Right renal pelvis (tissue), 4 donors: ENCODE results near the gene MYH13. TPM values are rescaled to one million over a fixed set of nuclear protein-coding genes. Genes with fewer than 3 reads are reported as not detected.
A peak's percentile ranks its signal among the peaks of the same experiment; 100 is the strongest.
"Not testable (repeated sequence)": the region's sequence is repeated elsewhere in the genome, so short reads cannot be mapped to it uniquely, and the experiment has no call there.

Source experiments
- DNase-seq, 4 donors: peaks; one replicate each; pipeline ENCODE4 v3.0.0-alpha.2; 2013; ENCODE audit warnings: low read depth in 4 of 4, low spot score in 3 of 4, missing footprints in 1 of 4
- polyA plus RNA-seq, 4 donors: library from polyadenylated mRNA; unstranded; fragments of 120-200 nt; gene quantifications; one replicate each; pipeline ENCODE4 v1.2.1, GENCODE V29; 2013; ENCODE audit not compliant: insufficient read length in 4 of 4

The MYH13 gene
- polyA plus RNA-seq, 4 donors, result 0.17 to 0.25 (median 0.20) TPM

DNA sequence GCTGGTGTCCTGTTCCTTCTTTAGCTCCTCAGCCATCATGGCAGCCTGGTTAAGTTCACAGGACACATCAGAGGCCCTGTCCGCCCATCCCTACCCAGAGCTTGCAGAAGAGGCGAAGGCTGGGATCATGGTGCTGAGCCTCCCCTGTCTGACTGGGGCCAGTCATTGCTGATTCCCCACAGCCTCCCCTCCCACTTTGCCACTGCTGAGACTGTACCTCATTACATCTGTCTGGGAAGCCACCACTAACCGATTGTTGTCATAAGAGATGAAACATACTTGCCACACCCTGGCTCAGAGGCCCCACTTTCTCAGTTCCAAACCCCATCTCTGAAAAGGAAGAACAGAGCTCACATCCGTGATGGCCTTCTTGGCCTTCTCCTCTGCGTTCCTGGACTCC is 66.2 kb downstream of the MYH13 start:
- no peak for DNase-seq

DNA sequence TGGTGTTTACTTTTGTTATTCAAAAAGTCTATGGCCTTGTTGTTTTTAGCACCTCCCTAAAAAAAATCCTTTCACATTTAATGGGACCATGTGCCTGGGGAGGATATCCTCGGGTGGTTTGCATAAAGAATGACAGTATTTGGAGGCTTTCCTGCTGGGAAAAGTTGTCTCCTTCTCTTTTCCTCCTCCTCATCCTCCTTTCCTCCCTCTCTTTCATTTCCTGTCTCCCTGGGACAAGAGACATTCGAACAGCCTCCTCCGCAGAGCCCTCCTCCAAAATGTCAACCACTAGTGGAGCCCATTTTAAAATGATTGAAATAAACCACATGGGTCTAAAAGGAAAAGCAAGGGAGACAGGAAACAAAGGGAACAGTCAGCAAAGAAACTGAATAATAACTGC is 67.4 kb downstream of the MYH13 start:
- peak in 3 of 4 donors; percentile 48 to 60 (median 50) for DNase-seq

DNA sequence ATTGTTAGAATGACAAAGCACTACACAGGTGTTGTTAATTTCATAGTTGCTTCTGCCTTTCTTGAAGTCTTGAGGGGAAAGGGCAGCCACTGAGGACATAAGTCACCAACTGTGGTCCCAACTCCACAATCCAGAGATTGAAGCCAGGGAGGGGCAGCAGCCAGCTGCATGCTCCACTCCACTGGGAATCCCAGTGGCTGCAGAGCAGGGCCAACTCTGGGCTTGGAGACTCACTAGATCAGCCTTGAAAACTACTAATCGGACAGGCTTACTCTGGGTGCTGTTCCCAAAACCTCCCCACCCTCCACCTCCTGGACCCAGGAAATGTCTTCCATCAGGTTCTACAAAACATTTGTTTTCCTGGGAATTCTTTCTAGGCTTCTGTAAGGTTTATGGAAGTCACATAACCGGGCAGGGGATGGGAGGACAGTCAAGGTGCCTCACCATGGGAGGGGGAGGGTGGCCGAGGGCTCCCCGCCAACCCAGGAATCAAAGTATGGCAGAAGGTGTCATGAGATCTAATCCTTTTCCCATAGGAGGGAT is 68.0 kb downstream of the MYH13 start:
- no peak for DNase-seq

DNA sequence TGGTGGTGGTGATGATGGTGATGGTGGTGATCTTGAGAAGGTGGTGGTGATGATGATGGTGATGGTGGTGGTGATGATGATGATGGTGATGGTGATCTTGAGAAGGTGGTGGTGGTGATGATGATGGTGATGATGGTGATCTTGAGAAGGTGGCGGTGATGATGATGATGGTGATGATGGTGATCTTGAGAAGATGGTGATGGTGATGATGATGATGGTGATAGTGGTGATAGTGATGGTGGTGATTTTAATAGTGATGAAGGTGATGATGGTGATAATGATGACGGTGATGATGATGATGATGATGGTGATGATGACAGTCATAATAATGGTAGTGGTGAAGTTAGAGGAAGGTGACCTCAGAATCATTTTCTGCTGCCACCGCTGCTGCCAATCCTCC is 75.1 kb downstream of the MYH13 start:
- DNase-seq, result no peak

DNA sequence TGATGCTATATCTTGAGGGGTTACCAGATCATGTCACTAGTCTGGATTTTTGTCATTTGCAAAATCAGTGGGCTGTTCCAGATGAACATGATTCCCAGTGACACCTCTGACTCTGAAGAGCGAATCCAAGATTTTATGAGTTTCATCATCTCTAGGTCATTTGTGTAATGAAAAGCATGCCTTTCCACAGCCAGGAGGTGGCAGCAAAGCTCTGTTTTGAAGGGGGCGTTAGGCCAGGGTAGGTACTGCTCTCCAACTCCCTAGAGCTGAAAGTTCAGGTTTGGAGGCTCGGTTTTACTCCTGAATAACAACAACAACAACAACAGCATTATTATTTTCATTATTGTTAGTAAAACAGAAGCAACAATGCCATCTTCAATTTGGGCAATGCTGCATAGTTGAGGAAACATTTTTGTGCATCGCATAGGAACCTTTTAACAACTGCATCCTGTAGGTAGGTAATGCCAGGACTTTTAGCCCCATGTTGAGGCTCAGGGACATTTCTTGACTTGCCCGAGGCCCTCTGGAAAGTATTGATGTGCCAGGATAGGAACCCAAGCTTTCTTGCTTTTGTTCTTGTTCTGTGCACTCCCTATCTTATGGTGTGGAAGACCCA is 77.0 kb downstream of the MYH13 start:
- DNase-seq, result peak in 1 of 4 donors; percentile 45

DNA sequence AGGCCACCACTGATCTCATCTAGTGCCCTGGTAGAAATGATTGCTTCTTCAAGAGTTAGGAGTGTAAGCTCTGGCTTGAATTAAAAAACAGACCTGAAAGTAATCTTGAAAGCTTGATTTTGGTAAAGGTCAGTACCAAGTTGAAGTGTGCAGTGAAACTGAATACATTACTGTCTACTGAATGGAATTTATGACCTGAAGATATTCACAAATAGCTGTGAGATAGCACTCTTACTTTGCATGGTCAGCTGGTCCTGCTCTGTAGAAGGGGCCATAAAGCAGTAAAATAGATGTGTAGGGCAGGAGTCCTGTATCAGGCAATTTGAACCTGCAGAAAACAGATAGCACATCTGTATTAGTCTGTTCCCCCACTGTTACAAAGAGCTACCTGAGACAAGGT is 78.6 kb downstream of the MYH13 start:
- DNase-seq, result no peak

DNA sequence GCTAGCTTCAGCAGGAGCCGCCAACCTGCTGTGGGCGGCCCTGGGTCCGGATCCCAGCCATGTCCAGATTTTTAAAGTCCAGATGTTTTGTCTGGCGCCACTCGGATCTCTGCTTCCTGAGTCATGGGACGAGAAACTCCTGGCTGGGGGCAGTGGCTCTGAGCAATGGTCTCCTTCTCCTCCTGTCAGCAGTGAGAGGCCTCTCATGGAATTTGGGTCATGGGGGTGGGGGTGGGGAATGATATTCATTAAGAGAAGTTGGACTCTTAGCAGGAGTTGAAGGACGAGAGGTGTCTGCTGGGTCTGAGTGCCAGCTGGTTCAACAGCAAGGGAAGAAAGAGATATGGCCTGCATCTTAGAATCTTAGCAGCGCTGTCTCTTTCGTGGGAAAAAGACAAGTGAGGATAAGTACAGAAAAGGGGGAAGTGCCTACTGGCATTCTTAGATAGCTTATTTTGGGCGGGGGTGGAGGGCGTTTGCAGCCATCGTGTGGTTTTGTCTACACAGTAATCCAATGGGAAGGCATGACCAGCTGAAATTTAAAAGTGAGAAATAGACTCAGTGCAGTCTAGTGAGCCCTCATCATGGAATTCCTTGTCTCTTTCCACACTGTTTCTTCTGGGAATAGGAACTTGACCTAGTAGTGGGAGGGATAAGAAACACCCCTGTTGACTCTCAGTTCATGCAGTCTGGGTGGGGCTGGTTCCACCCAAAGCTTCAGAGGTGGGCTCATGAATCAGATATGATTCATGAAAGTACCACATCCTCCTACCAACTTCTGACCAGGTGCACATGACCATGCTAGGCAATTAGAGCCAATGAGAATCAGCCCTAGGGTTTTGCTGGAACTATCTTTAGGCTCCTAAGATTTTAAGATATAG is 80.5 kb downstream of the MYH13 start:
- no peak for DNase-seq

DNA sequence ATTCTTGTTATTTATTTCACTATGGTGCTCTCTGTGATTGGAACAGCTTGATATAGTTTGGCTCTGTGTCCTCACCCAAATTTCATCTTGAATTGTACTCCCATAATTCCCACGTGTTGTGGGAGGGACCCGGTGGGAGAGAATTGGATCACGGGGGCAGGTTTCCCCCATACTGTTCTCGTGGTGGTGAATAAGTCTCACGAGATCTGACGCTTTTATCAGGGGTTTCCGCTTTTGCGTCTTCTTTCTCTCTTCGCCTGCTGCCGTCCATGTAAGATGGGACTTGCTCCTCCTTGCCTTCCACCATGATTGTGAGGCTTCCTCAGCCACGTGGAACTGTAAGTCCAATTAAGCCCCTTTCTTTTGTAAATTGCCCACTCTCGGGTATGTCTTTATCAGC is 81.2 kb downstream of the MYH13 start:
- DNase-seq, result not testable (repeated sequence)

DNA sequence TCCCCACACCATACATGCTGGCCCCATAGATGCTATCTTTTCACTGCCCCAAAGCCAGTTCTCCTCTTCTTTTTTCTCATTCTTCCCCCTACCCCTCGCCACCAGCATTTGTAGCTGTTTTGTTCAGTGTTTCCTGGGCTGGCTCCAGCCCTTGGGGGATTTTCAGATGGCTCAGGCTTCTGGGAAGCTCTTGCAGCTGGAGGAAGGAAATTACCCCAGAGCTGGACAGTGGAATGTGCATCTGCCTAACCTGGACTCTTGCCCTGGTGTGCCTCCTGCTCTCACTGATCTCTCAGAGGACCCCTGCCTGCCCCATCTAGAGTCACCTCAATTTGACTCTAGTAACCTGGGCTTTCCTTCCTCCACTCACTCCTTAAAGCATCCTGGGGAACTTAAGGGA is 82.8 kb downstream of the MYH13 start:
- DNase-seq, result no peak

DNA sequence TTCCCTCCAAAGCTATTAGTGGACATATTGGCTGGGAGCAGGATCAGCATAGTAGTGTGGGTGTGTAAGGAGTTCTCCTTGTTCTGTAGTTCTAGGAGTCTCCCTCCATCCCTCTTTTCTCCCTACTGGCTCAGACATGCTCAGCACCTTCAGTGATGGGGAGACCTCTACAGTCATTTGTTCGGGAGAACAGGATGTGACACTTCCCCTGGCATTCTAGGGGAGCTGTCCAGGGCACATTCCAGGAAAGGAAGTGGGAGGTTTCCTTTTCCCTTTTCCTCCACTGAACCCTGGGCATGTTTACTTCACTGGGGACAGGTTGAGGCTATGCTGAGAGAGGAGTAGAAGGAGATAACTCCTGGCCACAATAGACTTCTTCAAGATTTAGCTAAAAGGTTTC is 86.5 kb downstream of the MYH13 start:
- no peak for DNase-seq

DNA sequence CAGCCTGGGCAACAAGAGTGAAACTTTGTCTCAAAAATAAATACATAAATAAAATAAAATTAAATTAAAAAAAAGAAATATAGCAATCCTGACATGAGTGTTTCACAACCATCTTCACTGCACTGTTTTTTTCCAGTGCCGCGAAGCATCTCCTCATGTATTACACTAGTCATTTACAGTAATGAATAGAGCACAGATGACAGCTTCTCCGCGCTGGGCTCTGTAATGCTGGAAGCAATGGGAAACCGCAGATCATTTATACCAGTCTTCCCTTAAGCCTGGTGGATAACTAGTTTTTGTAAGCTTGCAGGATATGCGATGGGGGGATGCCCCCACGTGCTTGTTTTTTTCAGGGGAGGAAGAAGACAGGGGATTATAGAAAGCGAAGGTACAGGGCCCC is 86.9 kb downstream of the MYH13 start:
- no peak for DNase-seq

DNA sequence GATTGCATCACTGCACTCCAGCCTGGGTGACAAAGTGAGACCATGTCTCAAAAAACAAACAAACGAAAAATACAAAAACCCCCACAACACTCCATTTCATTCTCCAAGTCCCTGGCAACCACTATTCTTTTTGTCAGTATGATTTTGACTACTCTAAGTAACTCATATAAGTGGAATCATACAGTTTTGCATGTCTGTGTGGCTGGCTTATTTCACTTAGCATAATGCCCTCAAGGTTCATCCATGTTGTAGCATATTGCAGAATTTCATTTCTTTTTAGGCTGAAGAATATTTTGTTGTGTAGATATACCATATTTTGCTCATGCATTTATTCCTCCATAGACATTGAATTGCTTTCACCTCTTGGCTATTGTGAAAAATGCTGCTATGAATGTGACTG is 92.7 kb downstream of the MYH13 start:
- no peak for DNase-seq

DNA sequence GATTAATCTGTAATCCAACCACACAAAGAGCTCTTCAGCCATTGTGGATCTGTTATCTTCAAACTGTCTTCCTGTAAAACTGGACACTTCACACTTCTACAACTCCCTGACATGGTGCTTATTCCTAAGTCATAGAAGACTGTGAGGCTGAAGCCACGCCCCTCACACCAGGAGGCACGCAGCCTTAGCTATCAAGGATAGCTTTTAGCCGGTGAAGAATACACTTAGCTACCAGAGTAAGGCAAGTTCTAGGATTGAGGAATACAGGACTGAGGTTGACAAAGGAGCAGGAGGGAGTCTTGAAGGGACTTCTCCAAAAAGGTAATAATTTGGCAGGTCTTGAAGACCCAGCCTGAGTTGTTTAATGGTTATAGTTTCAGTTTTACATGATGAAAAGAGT is 94.6 kb downstream of the MYH13 start:
- no peak for DNase-seq

DNA sequence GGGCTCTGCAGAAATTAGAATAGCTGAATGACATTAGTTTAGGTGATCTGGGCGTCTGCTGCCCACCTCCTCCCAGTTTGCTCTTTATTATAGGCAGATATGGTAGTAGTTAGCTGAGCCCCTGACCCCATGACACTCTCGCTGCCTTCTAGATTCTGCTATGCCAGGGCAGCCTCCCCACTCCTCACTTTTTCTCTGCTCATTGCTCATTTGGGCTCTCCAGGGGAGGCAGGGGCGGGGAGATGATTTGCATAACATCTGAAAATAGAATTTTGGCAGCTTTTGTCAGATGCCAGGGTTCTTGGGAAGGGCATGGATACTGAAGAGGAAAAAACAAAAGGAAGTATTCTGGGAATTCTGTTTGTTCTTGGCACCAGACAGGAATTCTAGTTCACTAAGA is 96.4 kb downstream of the MYH13 start:
- DNase-seq, result no peak

DNA sequence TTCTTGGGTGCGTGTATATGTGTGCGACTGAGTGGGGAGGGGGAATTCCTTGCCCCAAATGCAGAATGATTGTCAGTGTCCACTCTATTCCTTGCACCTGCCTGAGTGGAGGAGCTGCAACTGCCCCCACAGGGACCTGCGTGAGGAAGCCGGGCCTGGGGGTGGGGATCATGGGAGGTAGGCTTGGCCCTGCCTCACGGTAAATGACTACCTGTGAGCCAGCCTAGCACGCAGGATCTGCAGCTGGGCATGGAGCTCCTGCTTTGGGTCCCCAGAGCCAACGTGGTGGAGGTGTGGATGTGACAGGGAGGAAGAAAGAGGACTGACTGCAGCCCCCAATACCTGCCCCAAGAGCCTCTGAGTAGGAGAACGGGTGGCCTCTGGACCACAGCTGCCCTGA is 97.4 kb downstream of the MYH13 start:
- no peak for DNase-seq

DNA sequence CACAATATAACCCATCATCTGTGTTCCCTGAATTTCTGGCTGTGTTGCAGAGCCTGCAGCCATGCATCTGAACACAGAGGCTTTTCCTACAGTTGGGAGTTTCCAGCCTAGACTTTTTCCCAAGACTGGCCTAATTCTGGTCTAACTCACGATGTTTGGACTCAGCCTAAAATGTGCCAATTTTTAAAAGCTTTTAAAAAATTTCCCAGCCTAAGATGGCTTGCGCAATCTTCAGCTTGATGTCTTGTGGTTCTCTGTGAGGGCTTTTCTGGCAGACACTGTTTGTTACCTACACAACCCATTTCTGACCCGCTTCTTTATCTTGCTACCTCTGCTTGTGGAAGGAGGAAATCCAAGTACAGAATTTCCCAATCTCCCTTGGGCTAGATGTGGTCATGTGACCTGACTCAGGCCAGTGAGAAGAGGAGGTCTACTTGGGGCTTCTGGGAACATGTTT is 101.7 kb downstream of the MYH13 start:
- DNase-seq, result no peak

DNA sequence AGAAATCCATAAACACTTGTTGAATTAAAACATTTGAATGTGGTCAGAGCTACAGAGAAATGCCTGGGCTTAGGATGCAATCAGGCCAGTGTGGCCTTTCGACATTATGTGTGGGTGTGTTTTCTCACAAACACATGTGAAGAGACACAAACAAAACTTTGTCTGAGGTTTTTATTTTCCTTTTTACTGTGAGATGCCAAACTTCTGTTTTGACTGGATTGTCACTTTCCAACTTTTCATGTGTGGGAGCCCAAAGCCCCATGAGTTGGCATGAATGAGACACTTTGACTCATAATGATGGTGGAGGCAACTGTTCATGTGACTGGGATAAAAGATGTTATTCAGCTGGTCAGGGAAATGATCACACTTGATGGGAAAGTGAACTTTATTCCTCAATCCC is 102.5 kb downstream of the MYH13 start:
- no peak for DNase-seq

DNA sequence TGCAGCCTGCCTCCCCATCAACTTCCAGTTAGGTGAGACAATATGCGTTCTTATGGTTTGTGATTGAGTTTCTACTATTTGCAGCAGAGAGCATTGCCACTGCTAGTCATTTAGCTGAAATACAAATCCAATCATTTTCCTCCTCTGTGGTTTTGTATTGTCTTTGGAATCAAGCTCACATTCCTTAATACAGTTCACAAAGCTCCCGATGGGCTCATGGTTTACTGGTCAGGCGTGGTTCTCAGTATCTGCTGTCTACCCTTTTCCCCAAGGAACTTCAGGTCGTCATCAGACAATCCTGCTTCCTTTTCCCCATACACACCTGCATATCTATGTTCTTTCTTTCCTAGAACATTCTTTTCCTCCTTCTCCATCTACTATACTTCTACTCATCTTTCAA is 104.8 kb downstream of the MYH13 start:
- no peak for DNase-seq

DNA sequence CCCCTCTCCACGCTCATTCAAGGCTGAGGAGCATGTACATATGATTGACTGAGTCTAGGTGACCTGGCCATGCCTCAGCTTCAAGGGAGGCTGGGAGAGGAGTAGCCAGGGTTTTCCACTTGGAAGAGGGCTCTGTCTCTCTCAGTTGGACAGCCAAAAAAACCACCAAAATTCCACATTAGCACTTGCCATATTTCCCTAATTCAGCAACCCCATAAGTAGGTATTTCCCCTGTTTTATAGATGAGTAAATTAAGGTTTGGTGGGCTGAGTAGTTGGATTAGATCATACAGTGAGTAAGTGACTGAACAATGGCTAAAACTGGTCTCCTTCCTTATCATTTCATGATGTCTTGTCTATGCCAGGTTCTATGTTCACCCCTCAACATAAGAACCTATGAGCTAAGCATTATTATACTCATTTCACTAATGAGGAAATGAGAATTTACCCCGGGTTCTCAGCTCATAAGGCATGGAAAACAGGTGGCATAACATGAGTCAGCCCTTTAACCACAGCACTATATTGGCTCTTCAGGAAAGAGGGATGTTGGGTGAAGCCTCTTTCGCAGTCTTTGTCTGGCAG is 106.4 kb downstream of the MYH13 start:
- DNase-seq, result no peak

DNA sequence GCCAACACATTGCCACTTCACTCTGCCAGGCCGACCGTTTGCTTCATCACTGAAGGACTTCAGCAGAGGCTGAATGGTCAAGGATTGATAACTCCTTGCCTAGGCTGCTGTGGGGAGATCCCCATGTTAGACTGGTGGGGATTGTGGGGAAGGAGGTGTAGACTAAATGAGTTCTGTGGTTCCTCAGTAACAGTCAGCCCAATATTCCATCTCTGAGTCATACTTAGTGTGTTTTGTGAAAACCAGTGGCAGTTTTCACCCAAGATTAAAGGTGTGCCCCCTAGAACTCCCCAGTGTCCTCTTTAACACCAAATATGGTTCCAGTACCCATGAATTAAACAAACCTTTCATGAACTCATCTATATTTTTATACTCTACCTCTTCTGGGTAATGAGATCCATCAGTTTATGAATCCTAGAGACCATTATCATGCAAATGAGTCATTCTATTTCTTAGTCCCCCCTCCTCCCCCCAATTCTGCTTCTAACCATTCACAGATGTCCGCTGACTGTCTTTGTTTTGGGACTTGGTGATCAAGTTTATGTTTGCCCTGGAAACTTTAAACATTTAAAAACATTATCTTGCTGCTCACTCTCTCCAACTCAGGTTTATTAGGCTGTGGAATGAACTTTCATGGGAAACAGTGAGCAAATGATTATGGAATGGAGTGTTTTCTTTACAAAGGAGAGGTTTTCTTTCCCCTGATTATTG is 107.6 kb downstream of the MYH13 start:
- DNase-seq, result no peak

DNA sequence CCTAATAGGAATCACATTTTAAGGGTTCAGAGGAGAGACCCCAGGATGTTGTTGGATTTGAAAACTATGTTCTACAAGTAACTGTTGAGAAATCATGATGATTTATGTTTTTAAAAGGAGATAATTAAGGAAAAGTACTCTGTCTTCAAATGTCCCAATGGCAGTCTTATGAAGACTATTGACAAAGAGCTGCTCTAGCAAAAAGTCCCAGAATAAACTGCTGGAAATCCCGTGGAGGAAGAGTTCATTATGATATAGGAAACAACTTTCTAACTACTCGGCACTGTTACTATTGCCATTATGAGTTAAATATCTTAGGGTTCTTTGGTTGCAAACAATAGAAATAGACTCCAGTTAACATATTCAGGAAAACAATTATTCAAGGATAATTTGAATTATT is 108.8 kb downstream of the MYH13 start:
- no peak for DNase-seq
